Uterus (tissue), 4 donors: ENCODE measurements around the gene S100A14. TPM values are rescaled to one million over a fixed set of nuclear protein-coding genes. Genes with fewer than 3 reads are reported as not detected.

Experiments
- DNase-seq, 2 donors: peaks; one replicate each; pipeline ENCODE4 v3.0.0-alpha.2; 2019 to 2020
- H3K27ac ChIP-seq, 2 donors: fragments of 200-600 bp; sonication (generic); 1 replicate in 1 of 2; 2 replicates in 1 of 2; pipeline ENCODE4 v1.5.1; 2016 to 2018
- H3K27me3 ChIP-seq, 2 donors: fragments of 200-600 bp; sonication (generic); one replicate each; pipeline ENCODE4 v1.5.1; 2018 to 2019; ENCODE audit warnings: control low read depth in 1 of 2
- H3K36me3 ChIP-seq, 2 donors: fragments of 200-600 bp; sonication (generic); one replicate each; pipeline ENCODE4 v1.5.1; 2019; ENCODE audit warnings: control low read depth in 1 of 2
- H3K4me1 ChIP-seq, 2 donors: fragments of 200-600 bp; sonication (generic); one replicate each; pipeline ENCODE4 v1.5.1; 2018 to 2019; ENCODE audit warnings: control low read depth in 1 of 2
- H3K4me3 ChIP-seq, 2 donors: fragments of 200-600 bp; sonication (generic); 1 replicate in 1 of 2; 2 replicates in 1 of 2; pipeline ENCODE4 v1.5.1; 2018 to 2019; ENCODE audit warnings: mild to moderate bottlenecking in 1 of 2
- H3K9me3 ChIP-seq, 2 donors: fragments of 200-600 bp; sonication (generic); one replicate each; pipeline ENCODE4 v1.5.1; 2019; ENCODE audit warnings: control low read depth in 1 of 2
- CTCF ChIP-seq, 4 experiments: fragments of 200-600 bp in 2 of 4; fragments of 450-650 bp in 2 of 4; sonication (generic) in 2 of 4; IDR thresholded peaks; one replicate each; pipeline ENCODE4 v1.5.1; 2016 to 2019; ENCODE audit warnings: antibody characterized with exemption in 4 of 4, mild to moderate bottlenecking in 2 of 4, moderate library complexity in 1 of 4
- POLR2A ChIP-seq, 2 donors: fragments of 450-650 bp; IDR thresholded peaks; one replicate each; pipeline ENCODE4 v1.6.1; 2016; ENCODE audit warnings: antibody characterized with exemption in 2 of 2, mild to moderate bottlenecking in 1 of 2, moderate library complexity in 1 of 2
- intact Hi-C: fragments of 100-400 bp; cut with DNase I; formaldehyde crosslinking; loops from one replicate; pipeline ENCODE4 v1.15.1; 2023; ENCODE audit warnings: low total_unique reads
- total RNA-seq, 4 donors: library from RNA; depleted of rRNA in 3 of 4; stranded (reverse); fragments of >200 nt in 3 of 4; gene quantifications; one replicate each; pipeline versions ENCODE4 v1.1.0 to v1.2.4, GENCODE V29; 2014 to 2023
- donor health status: DM: yes; HTN: yes; CAD: no.

Gene S100A14
- total RNA-seq, 4 donors from 2014 or later, result 0.29 to 6.2 TPM; not detected in 2

DNA sequence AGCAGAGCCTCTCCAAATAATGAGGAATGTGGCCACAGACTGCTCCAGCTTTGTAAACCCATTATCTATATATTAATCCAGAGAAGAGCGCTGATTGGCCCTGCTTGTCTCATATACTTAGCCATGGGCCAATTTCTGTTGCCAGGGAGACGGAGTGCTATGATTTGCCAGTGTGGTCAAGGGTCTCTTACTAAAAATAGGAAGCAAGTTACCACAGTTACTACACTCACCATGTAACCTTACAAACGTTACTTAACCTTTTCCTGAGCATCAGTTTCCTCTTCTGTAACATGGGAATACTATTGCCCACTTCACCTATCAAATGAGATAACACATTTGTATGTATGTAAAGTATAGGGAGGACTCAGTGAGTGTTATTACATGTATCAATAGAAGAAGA, 42.8 kb downstream of the S100A14 start:
- Histone ChIP-seq H3K4me1 (no peaks in the 10 kb centered on the region), H3K36me3 (no peaks in the 10 kb centered on the region), H3K27me3 (no peaks in the 10 kb centered on the region), H3K9me3 (no peaks in the 10 kb centered on the region), H3K4me3 (no peak overlapping the region), H3K27ac (peak overlapping the region; percentile 18 to 70)
- TF ChIP-seq POLR2A (IDR thresholded peaks at IDR 0.05), result no peak
- no peak for TF ChIP-seq CTCF (IDR thresholded peaks at IDR 0.05)
- intact Hi-C loops, result no loop called here
- DNase-seq, result no peak

- DNase-seq, result peak; percentile 75 to 82
- peaks cover 5 to 6% of the 10 kb centered on the region in 2 donors for H3K4me1 ChIP-seq
- H3K4me3 ChIP-seq, result no peak overlapping the region
Measured at GRCh38 chr1:153572569-153573015, 43.5 kb downstream of the S100A14 start.

DNA sequence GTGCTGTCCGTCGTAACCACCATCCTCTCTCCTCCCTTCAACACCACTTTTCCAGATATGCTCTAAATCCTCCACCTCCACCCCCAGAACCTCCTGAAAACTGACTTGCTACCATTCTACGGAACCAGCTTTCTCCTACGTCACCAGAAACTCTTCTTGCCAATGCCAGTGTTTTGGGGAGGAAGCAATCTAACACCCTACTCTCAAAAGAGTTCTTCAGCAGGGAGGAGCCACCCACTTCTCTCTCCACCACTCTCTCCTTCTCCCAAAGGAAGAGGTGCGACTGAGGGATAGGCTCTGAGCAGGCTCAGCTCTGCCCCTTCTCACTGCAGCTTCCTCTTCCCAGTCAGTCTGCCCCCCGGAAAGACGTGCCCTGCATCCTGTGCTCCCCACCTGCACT, 44.4 kb downstream of the S100A14 start:
- H3K4me1 ChIP-seq, result peaks cover 5 to 8% of the 10 kb centered on the region in 2 donors
- no peak for TF ChIP-seq CTCF (IDR thresholded peaks at IDR 0.05)
- TF ChIP-seq POLR2A (IDR thresholded peaks at IDR 0.05), result no peak
- no peak overlapping the region for H3K4me3 ChIP-seq
- H3K36me3 ChIP-seq, result no peaks in the 10 kb centered on the region
- DNase-seq, result no peak
- H3K27ac ChIP-seq, result no peak overlapping the region
- intact Hi-C loops, result no loop called here
- no peaks in the 10 kb centered on the region for H3K9me3 ChIP-seq
- no peaks in the 10 kb centered on the region for H3K27me3 ChIP-seq

More at GRCh38 chr1:153572569-153573015, 43.5 kb downstream of the S100A14 start:
- Histone ChIP-seq H3K36me3 (no peaks in the 10 kb centered on the region), H3K9me3 (no peaks in the 10 kb centered on the region), H3K27ac (peak overlapping the region; percentile 18 to 70), H3K27me3 (no peaks in the 10 kb centered on the region)
- intact Hi-C loops, result no loop called here
- peak; percentile 68 to 87 (median 81) for TF ChIP-seq CTCF (IDR thresholded peaks at IDR 0.05)
- no peak for TF ChIP-seq POLR2A (IDR thresholded peaks at IDR 0.05)

GRCh38 chr1:153570874-153571273, 45.3 kb downstream of the S100A14 start:
- no peak overlapping the region for H3K4me3 ChIP-seq
- no peaks in the 10 kb centered on the region for H3K27me3 ChIP-seq
- intact Hi-C loops, result no loop called here
- H3K4me1 ChIP-seq, result peaks cover 5 to 12% of the 10 kb centered on the region in 2 donors
- H3K9me3 ChIP-seq, result no peaks in the 10 kb centered on the region
- no peak overlapping the region for H3K27ac ChIP-seq
- H3K36me3 ChIP-seq, result no peaks in the 10 kb centered on the region
- DNase-seq, result no peak
- TF ChIP-seq POLR2A (IDR thresholded peaks at IDR 0.05) (no peak), CTCF (IDR thresholded peaks at IDR 0.05) (no peak)

DNA sequence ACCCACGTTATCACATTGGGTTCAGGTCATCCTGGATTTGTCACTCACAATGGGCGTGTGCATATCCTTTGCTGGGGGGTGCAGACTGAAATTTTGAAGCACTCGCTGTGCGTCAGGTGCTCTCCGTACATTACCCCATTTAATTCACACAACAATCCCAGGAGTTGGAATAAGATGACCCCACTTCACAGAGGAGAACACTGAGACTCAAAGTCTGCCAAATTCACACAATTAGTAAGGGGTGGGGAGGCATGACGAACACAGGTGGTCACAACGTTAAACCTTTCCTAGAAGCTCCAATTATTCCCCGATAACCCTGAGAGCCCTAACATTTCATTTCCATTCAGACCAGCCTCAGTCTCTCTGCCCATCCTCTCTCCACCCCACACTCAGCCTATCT, 46.7 kb downstream of the S100A14 start:
- Histone ChIP-seq H3K9me3 (no peaks in the 10 kb centered on the region), H3K4me3 (no peak overlapping the region), H3K27ac (no peak overlapping the region), H3K4me1 (peaks cover 5 to 12% of the 10 kb centered on the region in 2 donors), H3K27me3 (no peaks in the 10 kb centered on the region), H3K36me3 (no peaks in the 10 kb centered on the region)
- TF ChIP-seq POLR2A (IDR thresholded peaks at IDR 0.05), result no peak
- no peak for TF ChIP-seq CTCF (IDR thresholded peaks at IDR 0.05)
- intact Hi-C loops, result loop anchor here (2.0 kb wide), 1 partner anchor 37 kb away; no protein-coding TSS in a partner anchor
- DNase-seq, result no peak
